ENCODE results near the gene EDC3. TPM values are rescaled to one million over a fixed set of nuclear protein-coding genes. Genes with fewer than 3 reads are reported as not detected.
A peak's percentile ranks its signal among the peaks of the same experiment; 100 is the strongest.
"Not testable (repeated sequence)": the region's sequence is repeated elsewhere in the genome, so short reads cannot be mapped to it uniquely, and the experiment has no call there.

Gene EDC3
- total RNA-seq, 2 experiments from 2014 or later, result 41.9 to 44.1 TPM

GRCh38 chr15:74631935-74632560, 63.8 kb downstream of the EDC3 start:
- peaks cover 38% of the 10 kb centered on the region for H3K36me3 Mint-ChIP-seq (ENCODE audit: low read depth)
- peak; percentile 68 for ATAC-seq
- no peaks in the 10 kb centered on the region for H3K9me3 Mint-ChIP-seq
- H3K4me3 Mint-ChIP-seq, result no peak overlapping the region
- intact Hi-C loops (cut with micrococcal nuclease), result loop anchor here (5.0 kb wide), 1 partner anchor 260 kb away; no protein-coding TSS in a partner anchor
- H3K27ac Mint-ChIP-seq, result peak overlapping the region; percentile 10
- DNase-seq, result peak; percentile 83
- POLR2A ChIA-PET, result interaction anchor here (0.7 to 2.2 kb wide), 14 partner anchors 9 to 198 kb away, joined by 3 to 7 read pairs (median 3); partner anchors contain the start of gene CLK3
- TF ChIP-seq CTCF (IDR thresholded peaks at IDR 0.05), result peak; percentile 96
- H3K27me3 Mint-ChIP-seq, result no peaks in the 10 kb centered on the region
- peaks cover 10% of the 10 kb centered on the region for H3K4me1 Mint-ChIP-seq (ENCODE audit: low read depth)
- CTCF ChIA-PET, result interaction anchor here (0.6 to 14.7 kb wide), 51 partner anchors 9 to 324 kb away, joined by 3 to 576 read pairs (median 4); partner anchors contain the start of genes ARID3B, CLK3, CYP1A1 and EDC3

GRCh38 chr15:74631408-74631807, 64.4 kb downstream of the EDC3 start:
- Mint-ChIP-seq H3K9me3 (no peaks in the 10 kb centered on the region), H3K27me3 (no peaks in the 10 kb centered on the region), H3K4me1 (ENCODE audit: low read depth) (peaks cover 16% of the 10 kb centered on the region), H3K4me3 (no peak overlapping the region), H3K27ac (peak overlapping the region; percentile 10), H3K36me3 (ENCODE audit: low read depth) (peaks cover 38% of the 10 kb centered on the region)
- CTCF ChIA-PET, result interaction anchor here (0.8 to 14.7 kb wide), 43 partner anchors 10 to 325 kb away, joined by 3 to 576 read pairs (median 4); partner anchors contain the start of genes ARID3B, CLK3, CYP1A1 and EDC3
- TF ChIP-seq CTCF (IDR thresholded peaks at IDR 0.05), result no peak
- POLR2A ChIA-PET, result interaction anchor here (0.7 to 2.2 kb wide), 12 partner anchors 9 to 255 kb away, joined by 3 to 7 read pairs (median 3); partner anchors contain the start of gene CLK3
- no peak for ATAC-seq
- intact Hi-C loops (cut with micrococcal nuclease), result loop anchor here (5.0 kb wide), 1 partner anchor 259 kb away; no protein-coding TSS in a partner anchor
- no peak for DNase-seq

DNA sequence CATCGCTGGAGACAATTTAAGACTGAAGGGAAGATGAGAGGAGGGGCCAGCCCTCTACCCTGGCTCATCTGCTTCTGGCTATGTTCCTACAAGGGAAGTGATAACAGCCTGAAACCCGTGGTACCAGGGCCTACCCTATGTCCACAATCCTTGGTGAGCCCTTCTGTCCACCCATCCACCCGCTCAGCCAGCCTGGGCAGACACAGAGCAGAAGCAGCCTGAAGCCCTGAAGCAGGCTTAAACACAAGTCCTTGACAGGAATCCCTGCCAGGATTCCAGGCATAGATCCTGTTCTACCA, 64.8 kb downstream of the EDC3 start:
- peaks cover 19% of the 10 kb centered on the region for H3K4me1 Mint-ChIP-seq (ENCODE audit: low read depth)
- intact Hi-C loops (cut with micrococcal nuclease), result loop anchor here (5.0 kb wide), 1 partner anchor 259 kb away; no protein-coding TSS in a partner anchor
- POLR2A ChIA-PET, result interaction anchor here (0.7 to 2.0 kb wide), 7 partner anchors 8 to 255 kb away, joined by 3 to 5 read pairs (median 3); partner anchors contain the start of gene CLK3
- peak overlapping the region; percentile 60 for H3K27ac Mint-ChIP-seq
- no peaks in the 10 kb centered on the region for H3K9me3 Mint-ChIP-seq
- no peak for ATAC-seq
- no peak for TF ChIP-seq CTCF (IDR thresholded peaks at IDR 0.05)
- CTCF ChIA-PET, result interaction anchor here (0.8 to 14.7 kb wide), 30 partner anchors 10 to 270 kb away, joined by 3 to 576 read pairs (median 4); partner anchors contain the start of genes ARID3B, CLK3, CYP1A1 and EDC3
- DNase-seq, result no peak
- H3K4me3 Mint-ChIP-seq, result no peak overlapping the region
- H3K27me3 Mint-ChIP-seq, result no peaks in the 10 kb centered on the region
- H3K36me3 Mint-ChIP-seq (ENCODE audit: low read depth), result peaks cover 42% of the 10 kb centered on the region

DNA sequence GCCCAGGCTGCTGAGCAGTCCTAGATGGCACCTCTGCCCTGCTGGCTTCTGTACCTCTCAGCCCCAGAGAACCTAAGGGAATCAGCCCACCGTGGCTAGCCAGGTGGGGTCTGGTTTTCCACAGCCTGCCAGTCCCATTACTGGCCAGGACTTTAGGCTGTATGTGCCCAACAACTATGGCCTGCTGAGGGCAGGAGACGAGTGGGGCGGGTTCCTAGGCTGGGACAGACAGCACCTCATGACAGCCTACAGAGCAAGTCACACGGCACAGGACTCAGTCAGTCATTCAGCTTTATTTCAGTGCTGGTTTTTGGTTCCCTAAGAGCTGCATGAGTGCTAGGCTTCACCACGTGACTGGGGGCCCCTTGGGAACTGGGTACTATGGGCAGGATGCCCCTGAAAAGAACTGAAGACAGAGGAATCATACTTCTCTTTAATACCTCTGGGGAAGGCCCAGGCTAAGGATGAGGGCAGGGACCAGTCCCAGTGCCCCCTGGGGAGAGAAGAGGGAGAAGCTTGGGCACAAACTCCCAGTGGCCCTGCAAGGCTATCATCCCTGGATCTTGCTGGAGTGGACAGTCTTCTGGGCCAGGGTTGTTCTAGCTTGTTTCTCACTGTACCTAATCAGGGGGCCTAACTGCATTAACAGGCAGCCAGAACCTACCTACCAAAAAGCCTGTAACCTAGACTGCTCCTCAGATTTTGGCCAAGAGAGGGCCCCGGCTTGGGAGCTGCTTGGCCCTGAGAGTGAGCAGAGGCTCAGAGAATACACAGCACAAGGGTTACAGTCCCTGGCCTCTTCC, 65.3 kb downstream of the EDC3 start:
- ATAC-seq, result no peak
- H3K27ac Mint-ChIP-seq, result peak overlapping the region; percentile 60
- no peak for TF ChIP-seq CTCF (IDR thresholded peaks at IDR 0.05)
- intact Hi-C loops (cut with micrococcal nuclease), result loop anchor here (5.0 kb wide), 1 partner anchor 258 kb away; no protein-coding TSS in a partner anchor
- H3K27me3 Mint-ChIP-seq, result no peaks in the 10 kb centered on the region
- ChIA-PET POLR2A (interaction anchor here (1.2 to 2.0 kb wide), 5 partner anchors 11 to 255 kb away, joined by 3 to 5 read pairs (median 4); partner anchors contain the start of gene CLK3), CTCF (interaction anchor here (1.1 to 14.7 kb wide), 16 partner anchors 10 to 271 kb away, joined by 3 to 576 read pairs (median 8); partner anchors contain the start of genes CLK3 and CYP1A1)
- H3K9me3 Mint-ChIP-seq, result no peaks in the 10 kb centered on the region
- peaks cover 25% of the 10 kb centered on the region for H3K4me1 Mint-ChIP-seq (ENCODE audit: low read depth)
- no peak overlapping the region for H3K4me3 Mint-ChIP-seq
- no peak for DNase-seq
- peaks cover 44% of the 10 kb centered on the region for H3K36me3 Mint-ChIP-seq (ENCODE audit: low read depth)

- POLR2A ChIA-PET, result interaction anchor here (1.2 kb wide), 1 partner anchor 12 kb away, joined by 3 read pairs; no protein-coding TSS in a partner anchor
Observed at GRCh38 chr15:74629696-74630095, 66.1 kb downstream of the EDC3 start.

More at GRCh38 chr15:74629696-74630095, 66.1 kb downstream of the EDC3 start:
- not testable (repeated sequence) for H3K27me3 Mint-ChIP-seq, ATAC-seq, DNase-seq, H3K27ac Mint-ChIP-seq, H3K9me3 Mint-ChIP-seq, H3K4me3 Mint-ChIP-seq
- Mint-ChIP-seq H3K4me1 (ENCODE audit: low read depth) (peaks cover 27% of the 10 kb centered on the region), H3K36me3 (ENCODE audit: low read depth) (peaks cover 49% of the 10 kb centered on the region)
- intact Hi-C loops (cut with micrococcal nuclease), result loop anchor here (5.0 kb wide), 1 partner anchor 257 kb away; no protein-coding TSS in a partner anchor
- CTCF ChIA-PET, result interaction anchor here (3.7 to 14.7 kb wide), 3 partner anchors 9 to 257 kb away, joined by 15 to 576 read pairs (median 203); partner anchors contain the start of gene CLK3
